Fibroblast of the aortic adventitia (primary cell): ENCODE results near the gene GATAD2B. TPM values are rescaled to one million over a fixed set of nuclear protein-coding genes. Genes with fewer than 3 reads are reported as not detected.
A peak's percentile ranks its signal among the peaks of the same experiment; 100 is the strongest.

ENCODE experiments used
- DNase-seq: peaks from one replicate; pipeline ENCODE4 v3.0.0-alpha.2; 2010; ENCODE audit warnings: low read depth
- H3K4me3 ChIP-seq: 2 replicates; pipeline ENCODE4 v1.5.1; 2011; ENCODE audit warnings: low read depth, mild to moderate bottlenecking, control low read depth, low read length, moderate library complexity
- small RNA-seq: library from RNA; depleted of rRNA; stranded (forward); fragments of <200 nt; gene quantifications from one replicate; pipeline ENCODE3, GENCODE V24; 2012
- total RNA-seq: library from RNA; depleted of rRNA; stranded (reverse); fragments of >200 nt; gene quantifications from 2 replicates; pipeline ENCODE4 v1.2.3, GENCODE V29; 2012; ENCODE audit warnings: low replicate concordance
- TF ChIP-seq, protein P1 (sequence below): IDR thresholded peaks from 2 replicates; pipeline ENCODE4 v1.5.1; 2011; ENCODE audit warnings: mild to moderate bottlenecking, low read length, control low read depth, inconsistent platforms; ENCODE audit not compliant: insufficient read depth

GATAD2B gene
- total RNA-seq, 1 donor: 11.3 TPM

GRCh38 chr1:153763365-153764225, 159.2 kb downstream of the GATAD2B start:
- no peak for DNase-seq
- TF ChIP-seq, protein P1, sequence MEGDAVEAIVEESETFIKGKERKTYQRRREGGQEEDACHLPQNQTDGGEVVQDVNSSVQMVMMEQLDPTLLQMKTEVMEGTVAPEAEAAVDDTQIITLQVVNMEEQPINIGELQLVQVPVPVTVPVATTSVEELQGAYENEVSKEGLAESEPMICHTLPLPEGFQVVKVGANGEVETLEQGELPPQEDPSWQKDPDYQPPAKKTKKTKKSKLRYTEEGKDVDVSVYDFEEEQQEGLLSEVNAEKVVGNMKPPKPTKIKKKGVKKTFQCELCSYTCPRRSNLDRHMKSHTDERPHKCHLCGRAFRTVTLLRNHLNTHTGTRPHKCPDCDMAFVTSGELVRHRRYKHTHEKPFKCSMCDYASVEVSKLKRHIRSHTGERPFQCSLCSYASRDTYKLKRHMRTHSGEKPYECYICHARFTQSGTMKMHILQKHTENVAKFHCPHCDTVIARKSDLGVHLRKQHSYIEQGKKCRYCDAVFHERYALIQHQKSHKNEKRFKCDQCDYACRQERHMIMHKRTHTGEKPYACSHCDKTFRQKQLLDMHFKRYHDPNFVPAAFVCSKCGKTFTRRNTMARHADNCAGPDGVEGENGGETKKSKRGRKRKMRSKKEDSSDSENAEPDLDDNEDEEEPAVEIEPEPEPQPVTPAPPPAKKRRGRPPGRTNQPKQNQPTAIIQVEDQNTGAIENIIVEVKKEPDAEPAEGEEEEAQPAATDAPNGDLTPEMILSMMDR: no peak
- no peak overlapping the region for H3K4me3 ChIP-seq

DNA sequence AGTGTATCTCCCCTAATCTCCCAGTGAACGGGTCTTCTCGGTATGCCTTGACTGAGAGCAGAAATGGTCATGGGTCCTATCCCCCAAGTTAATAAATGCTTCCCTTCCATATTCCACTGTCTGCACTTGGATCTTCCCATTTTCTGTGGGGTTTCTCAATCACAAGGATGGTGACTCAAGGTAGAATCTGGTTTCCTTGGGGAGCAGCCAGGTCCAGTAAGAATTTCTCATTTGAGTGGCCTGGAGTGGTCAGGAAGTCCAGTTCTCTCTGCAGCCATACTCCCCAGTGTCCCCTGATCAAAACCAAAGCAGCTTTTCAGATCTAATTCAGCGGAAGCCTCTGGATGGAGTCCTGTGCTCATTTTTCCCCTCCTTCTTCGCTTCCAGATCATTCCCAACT, 162.3 kb downstream of the GATAD2B start:
- DNase-seq: peak; percentile 61
- TF ChIP-seq, protein P1: no peak
- no peak overlapping the region for H3K4me3 ChIP-seq

Small RNAs within 50 kb of the gene (small RNA-seq; reads per million reads assigned to genes)
- gene AL831737.1 (not detected), gene MIR6737 (not detected), gene RF00019 (not detected)

Other genes with a start within 250 kb of the GATAD2B start
- gene NPR1, start 244.3 kb downstream of the GATAD2B start, total RNA-seq: 1.5 and 24.0 TPM in 2 replicates
- 49.0 and 55.8 TPM in 2 replicates for gene INTS3, start 194.9 kb downstream of the GATAD2B start, total RNA-seq
- gene SLC27A3, start 147.6 kb downstream of the GATAD2B start, total RNA-seq: 11.5 and 113 TPM in 2 replicates
- 14.9 and 23.2 TPM in 2 replicates for gene DENND4B, start 23.7 kb upstream of the GATAD2B start, total RNA-seq
- 6.6 and 8.6 TPM in 2 replicates for gene CRTC2, start 35.6 kb upstream of the GATAD2B start, total RNA-seq
- gene SLC39A1, start 40.6 kb upstream of the GATAD2B start, total RNA-seq: 74.1 and 85.9 TPM in 2 replicates
- 3.3 and 5.9 TPM in 2 replicates for gene CREB3L4, start 44.9 kb upstream of the GATAD2B start, total RNA-seq
- gene JTB, start 54.7 kb upstream of the GATAD2B start, total RNA-seq: 73.9 and 132 TPM in 2 replicates
- gene RAB13, start 63.4 kb upstream of the GATAD2B start, total RNA-seq: 103 and 308 TPM in 2 replicates
- gene RPS27, start 67.8 kb upstream of the GATAD2B start, total RNA-seq: 442 and 2,665 TPM in 2 replicates
- gene NUP210L, start 232.1 kb upstream of the GATAD2B start, total RNA-seq: 0.09 TPM in 1 of 2 replicates, not detected in the other